ENCODE results near the gene ZBED1. TPM values are rescaled to one million over a fixed set of nuclear protein-coding genes. Genes with fewer than 3 reads are reported as not detected.
"Not testable (repeated sequence)": the region's sequence is repeated elsewhere in the genome, so short reads cannot be mapped to it uniquely, and the experiment has no call there.

The ZBED1 gene
- total and polyA plus RNA-seq, 8 donors = 11.9 to 39.5 (median 26.2) TPM

GRCh38 chrX:2457289-2458133, 43.3 kb downstream of the ZBED1 start:
- intact Hi-C loops (cut with DNase I) = no loop called here
- no peak for TF ChIP-seq CTCF (IDR thresholded peaks at IDR 0.05)
- WGBS, 2 donors = 93% methylated on average over 26 of the region's 26 CpGs
- no peaks in the 10 kb centered on the region for H3K27me3 ChIP-seq
- H3K9me3 ChIP-seq = no peaks in the 10 kb centered on the region
- FAIRE-seq (no peak), DNase-seq (no peak), ATAC-seq (no peak)
- H3K4me1 ChIP-seq = peaks cover 4 to 13% (median 6%) of the 10 kb centered on the region in 3 donors
- H3K27ac ChIP-seq = no peak overlapping the region
- H3K4me3 ChIP-seq = no peak overlapping the region
- H3K36me3 ChIP-seq = no peaks in the 10 kb centered on the region

- H3K27me3 ChIP-seq; intact Hi-C loops (cut with DNase I); H3K4me1 ChIP-seq; H3K4me3 ChIP-seq; ATAC-seq; H3K36me3 ChIP-seq; H3K9me3 ChIP-seq; H3K27ac ChIP-seq; FAIRE-seq: not testable (repeated sequence)
- WGBS, 2 donors = 88% methylated on average over 8 of the region's 8 CpGs
- peak in 1 of 6 donors; percentile 14 for DNase-seq
Measured at GRCh38 chrX:2456091-2456490, 44.7 kb downstream of the ZBED1 start.

DNA sequence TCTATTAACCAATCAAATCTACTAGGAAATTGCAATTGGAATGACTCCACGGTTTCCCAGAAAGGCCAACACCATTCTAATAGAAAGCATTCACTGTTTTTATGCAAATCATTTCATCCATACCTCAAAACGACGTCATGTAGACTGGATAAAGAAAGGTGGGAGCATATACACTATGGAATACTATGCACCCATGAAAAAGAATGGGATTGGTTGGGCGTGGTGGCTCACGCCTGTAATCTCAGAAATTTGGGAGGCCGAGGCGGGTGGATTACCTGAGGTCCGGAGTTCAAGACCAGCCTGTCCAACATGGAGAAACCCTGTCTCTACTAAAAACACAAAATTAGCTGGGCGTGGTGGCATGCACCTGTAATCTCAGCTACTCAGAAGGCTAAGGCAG, 46.2 kb downstream of the ZBED1 start:
- H3K36me3 ChIP-seq; H3K9me3 ChIP-seq; H3K27me3 ChIP-seq; H3K27ac ChIP-seq; FAIRE-seq; ATAC-seq; intact Hi-C loops (cut with DNase I); DNase-seq; H3K4me1 ChIP-seq; H3K4me3 ChIP-seq: not testable (repeated sequence)
- 93 to 100% methylated on average over 9 of the region's 9 CpGs for WGBS, 2 donors

GRCh38 chrX:2452799-2453198, 48.0 kb downstream of the ZBED1 start:
- FAIRE-seq (no peak), ATAC-seq (no peak), DNase-seq (no peak)
- WGBS, 2 donors = 94 to 95% methylated on average over 4 of the region's 4 CpGs
- H3K27ac ChIP-seq = no peak overlapping the region
- TF ChIP-seq CTCF (IDR thresholded peaks at IDR 0.05) = no peak
- no peaks in the 10 kb centered on the region for H3K9me3 ChIP-seq
- H3K27me3 ChIP-seq = no peaks in the 10 kb centered on the region
- no peak overlapping the region for H3K4me3 ChIP-seq
- no peaks in the 10 kb centered on the region for H3K36me3 ChIP-seq
- intact Hi-C loops (cut with DNase I) = no loop called here
- no peaks in the 10 kb centered on the region for H3K4me1 ChIP-seq

- Histone ChIP-seq H3K27ac (no peak overlapping the region), H3K27me3 (no peaks in the 10 kb centered on the region), H3K4me3 (no peak overlapping the region), H3K9me3 (no peaks in the 10 kb centered on the region), H3K4me1 (no peaks in the 10 kb centered on the region), H3K36me3 (no peaks in the 10 kb centered on the region)
- peak in 1 of 6 donors; percentile 31 for DNase-seq
- FAIRE-seq = no peak
- ATAC-seq = no peak
- WGBS, 2 donors = 95 to 97% methylated on average over 22 of the region's 22 CpGs
- TF ChIP-seq CTCF (IDR thresholded peaks at IDR 0.05) = no peak
- intact Hi-C loops (cut with DNase I) = no loop called here
Measured at GRCh38 chrX:2452317-2452784, 48.4 kb downstream of the ZBED1 start.
